ENCODE measurements around the gene GAST. TPM values are rescaled to one million over a fixed set of nuclear protein-coding genes. Genes with fewer than 3 reads are reported as not detected.

Gene GAST
- total and polyA plus RNA-seq, 2 of the 4 experiments (the other 2 are of a cell fraction): not detected

- Histone ChIP-seq H3K79me1 (ENCODE audit: low read depth in 1 of 2, low read length in 2 of 2) (no peaks in the 10 kb centered on the region), H2AK5ac (ENCODE audit: low read depth, low read length) (no peak overlapping the region), H3K23ac (ENCODE audit: low read depth, low read length) (no peak overlapping the region), H3K56ac (ENCODE audit: extremely low read depth, insufficient read depth, low read length) (no peak overlapping the region), H3K27ac (ENCODE audit: insufficient read depth, low read length) (no peak overlapping the region), H3K9me3 (ENCODE audit: control insufficient read depth, insufficient read depth, low read length) (no peaks in the 10 kb centered on the region), H2AFZ (replicated peaks; ENCODE audit: low read length, poor library complexity) (no peak overlapping the region), H2BK20ac (ENCODE audit: low read depth, low read length) (no peak overlapping the region), H3K4me2 (ENCODE audit: low read depth, low read length) (no peak overlapping the region), H2AK9ac (replicated peaks; ENCODE audit: low read depth, low read length, poor library complexity) (no peak overlapping the region), H4K8ac (ENCODE audit: low read depth in 2 of 2, low read length in 2 of 2) (no peak overlapping the region), H3K36me3 (ENCODE audit: control insufficient read depth, insufficient read depth, low read length) (no peaks in the 10 kb centered on the region), H3K4me3 (ENCODE audit: insufficient read depth, low read depth, low read length) (no peak overlapping the region), H3K9me1 (ENCODE audit: insufficient read depth, low read length) (no peaks in the 10 kb centered on the region), H2BK15ac (ENCODE audit: low read depth, low read length) (no peak overlapping the region), H4K20me1 (ENCODE audit: insufficient read depth, low read length) (no peaks in the 10 kb centered on the region), H3K9ac (ENCODE audit: low read depth, low read length) (no peak overlapping the region), H4K5ac (ENCODE audit: low read depth, low read length) (no peak overlapping the region), H3K4me1 (ENCODE audit: control insufficient read depth, insufficient read depth, low read length) (no peaks in the 10 kb centered on the region), H3K27me3 (ENCODE audit: control insufficient read depth, insufficient read depth, low read length) (peaks cover 38% of the 10 kb centered on the region), H2BK5ac (ENCODE audit: low read depth, low read length, poor library complexity, severe bottlenecking) (no peak overlapping the region), H2BK120ac (ENCODE audit: low read depth, low read length) (no peak overlapping the region), H3K14ac (replicated peaks; ENCODE audit: low read depth, low read length) (no peak overlapping the region), H3K4ac (ENCODE audit: low read depth, low read length) (no peak overlapping the region), H4K91ac (ENCODE audit: insufficient read depth, low read depth, low read length) (no peak overlapping the region), H3K18ac (ENCODE audit: low read depth, low read length) (no peak overlapping the region)
- dilution Hi-C loops (cut with HindIII; ENCODE audit: low sequenced_read_pairs, unreplicated experiment): no loop called here
- DNase-seq: no peak
- in situ Hi-C loops (cut with MboI; ENCODE audit: low sequenced_read_pairs): no loop called here
- TF ChIP-seq USF2 (IDR thresholded peaks at IDR 0.05; ENCODE audit: low read depth, low read length) (no peak), RFX5 (IDR thresholded peaks at IDR 0.05; ENCODE audit: low read depth, low read length) (no peak), BHLHE40 (IDR thresholded peaks at IDR 0.05; ENCODE audit: low read depth, low read length) (no peak), MXI1 (IDR thresholded peaks at IDR 0.05; ENCODE audit: borderline replicate concordance, low read depth, low read length) (no peak), CTCF (conservative IDR thresholded peaks at IDR 0.05; ENCODE audit: low read depth, low read length) (no peak), MAFK (IDR thresholded peaks at IDR 0.05; ENCODE audit: low read depth, low read length) (no peak), FOS (IDR thresholded peaks at IDR 0.05; ENCODE audit: low read depth, low read length) (no peak), POLR2A (IDR thresholded peaks at IDR 0.05; ENCODE audit: low read depth, low read length) (no peak)
- no TSS peak for BruUV-seq (replicated peaks)
- ChIA-PET CTCF (no interaction called here), POLR2A (ENCODE audit: unreplicated experiment) (no interaction called here)
- WGBS, 2 experiments (ENCODE audit: extremely low coverage in 2 of 2, insufficient read length in 1 of 2): 93% methylated on average over 3 of the region's 12 CpGs; no CpG with 5 or more reads in 1 of the 2 experiments
- intact Hi-C loops (cut with micrococcal nuclease): no loop called here
- ATAC-seq (ENCODE audit: low read depth): no peak
These were observed 15.9 kb downstream of the GAST start for GRCh38 chr17:41728056-41728455.
